HepG2 (cell line): ENCODE measurements around the gene SOCS1. TPM values are rescaled to one million over a fixed set of nuclear protein-coding genes. Genes with fewer than 3 reads are reported as not detected.
A peak's percentile ranks its signal among the peaks of the same experiment; 100 is the strongest.

Source experiments
- DZIP1 ChIP-seq: sonication (generic); formaldehyde crosslinking; IDR thresholded peaks from 2 replicates; pipeline ENCODE4 v1.5.0; 2020; ENCODE audit warnings: mild to moderate bottlenecking, missing genetic modification reagents
- ELF3 ChIP-seq: IDR thresholded peaks from 2 replicates; pipeline ENCODE4 v1.6.1; 2016; ENCODE audit warnings: missing genetic modification reagents, missing compliant biosample characterization
- GLI4 ChIP-seq: sonication (generic); formaldehyde crosslinking; IDR thresholded peaks from 2 replicates; pipeline ENCODE4 v1.5.1; 2020; ENCODE audit warnings: missing genetic modification reagents, mild to moderate bottlenecking, moderate library complexity, borderline replicate concordance
- KLF12 ChIP-seq: sonication (generic); formaldehyde crosslinking; IDR thresholded peaks from 2 replicates; pipeline ENCODE4 v1.4.0; 2020; ENCODE audit warnings: missing genetic modification reagents, borderline replicate concordance
- MATR3 ChIP-seq: sonication (generic); formaldehyde crosslinking; IDR thresholded peaks from 2 replicates; pipeline ENCODE4 v1.4.0; 2020; ENCODE audit warnings: missing genetic modification reagents
- MLX ChIP-seq: IDR thresholded peaks from 2 replicates; pipeline ENCODE4 v1.6.1; 2016
- PBX3 ChIP-seq: sonication (generic); formaldehyde crosslinking; IDR thresholded peaks from 2 replicates; pipeline ENCODE4 v1.8.1; 2023; ENCODE audit warnings: missing genetic modification reagents, inconsistent platforms, borderline replicate concordance
- PRMT3 ChIP-seq: sonication (generic); formaldehyde crosslinking; IDR thresholded peaks from 2 replicates; pipeline ENCODE4 v1.8.1; 2022; ENCODE audit warnings: low read depth, mild to moderate bottlenecking, moderate library complexity, missing genetic modification reagents, borderline replicate concordance
- RBFOX2 ChIP-seq: fragments of 200-400 bp; formaldehyde crosslinking; IDR thresholded peaks from 2 replicates; pipeline ENCODE4 v1.6.1; 2017; ENCODE audit warnings: low read depth, mild to moderate bottlenecking, low read length
- REXO4 ChIP-seq: sonication (generic); formaldehyde crosslinking; IDR thresholded peaks from 2 replicates; pipeline ENCODE4 v1.8.0; 2022; ENCODE audit warnings: missing genetic modification reagents, mild to moderate bottlenecking, borderline replicate concordance
- SMC3 ChIP-seq: IDR thresholded peaks from 2 replicates; pipeline ENCODE4 v1.6.1; 2011; ENCODE audit warnings: low read length, improper control_type of control experiment
- SNAPC2 ChIP-seq: sonication (generic); formaldehyde crosslinking; IDR thresholded peaks from 2 replicates; pipeline ENCODE4 v1.8.1; 2022; ENCODE audit warnings: mild to moderate bottlenecking, missing genetic modification reagents
- SNRNP70 ChIP-seq: fragments of 200-400 bp; formaldehyde crosslinking; IDR thresholded peaks from 2 replicates; pipeline ENCODE4 v1.6.1; 2017; ENCODE audit warnings: mild to moderate bottlenecking, low read depth, low read length, moderate library complexity
- SRSF1 ChIP-seq: fragments of 200-400 bp; formaldehyde crosslinking; optimal IDR thresholded peaks from 2 replicates; pipeline ENCODE3; 2017; ENCODE audit warnings: mild to moderate bottlenecking, low read depth, low read length, moderate library complexity
- ZNF12 ChIP-seq: sonication (generic); formaldehyde crosslinking; IDR thresholded peaks from 2 replicates; pipeline ENCODE4 v1.5.0; 2020; ENCODE audit warnings: missing genetic modification reagents
- ZNF780A ChIP-seq: sonication (generic); formaldehyde crosslinking; IDR thresholded peaks from 2 replicates; pipeline ENCODE4 v1.8.0; 2022; ENCODE audit warnings: mild to moderate bottlenecking, missing genetic modification reagents, moderate library complexity
- ZSCAN9 ChIP-seq: IDR thresholded peaks from 2 replicates; pipeline ENCODE4 v1.6.1; 2016; ENCODE audit warnings: borderline replicate concordance
- polyA plus RNA-seq, 8 experiments: library from polyadenylated mRNA; depleted of rRNA in 3 of 8; stranded (reverse) in 7 of 8; unstranded in 1 of 8; fragments of >200 nt; fragmentation: Illumina TruSeq in 4 of 8; extraction: Trizol in 4 of 8; gene quantifications; 2 replicates each; pipeline versions ENCODE4 v1.2.1 to v1.2.3, GENCODE V29; 2011 to 2016; ENCODE audit warnings: low read depth in 4 of 8, missing spikeins in 1 of 8, mixed read lengths in 1 of 8; ENCODE audit not compliant: insufficient read depth in 1 of 8
- total RNA-seq, 5 experiments: library from RNA; depleted of rRNA; stranded (reverse); fragments of >200 nt; fragmentation: Illumina TruSeq; extraction: Trizol; gene quantifications; 2 replicates each; pipeline ENCODE4 v1.2.3, GENCODE V29; 2016; ENCODE audit warnings: low read depth in 1 of 5

Gene SOCS1
- total and polyA plus RNA-seq, 2 of the 13 experiments (the other 11 are each of a cell fraction or from before 2014, with no cell fraction given), result 5.3 to 6.3 TPM

- TF ChIP-seq GLI4 (CRISPR knock-in tag) (peak; percentile 15; the same call in 1 of the 2 replicates), DZIP1 (CRISPR knock-in tag) (peak; percentile 26; the same call in 1 of the 2 replicates), RBFOX2 (no peak), SMC3 (no peak; the same call in 1 of the 2 replicates), MLX (CRISPR knock-in tag) (no peak), ELF3 (CRISPR knock-in tag) (peak; percentile 6), SNRNP70 (no peak), SNAPC2 (CRISPR knock-in tag) (no peak), ZNF12 (CRISPR knock-in tag) (no peak), PRMT3 (CRISPR knock-in tag) (no peak; the same call in 1 of the 2 replicates), ZSCAN9 (CRISPR knock-in tag) (no peak; the same call in 1 of the 2 replicates), REXO4 (CRISPR knock-in tag) (no peak), ZNF780A (no peak), PBX3 (CRISPR knock-in tag) (no peak), KLF12 (no peak), MATR3 (no peak), SRSF1 (no peak)
Measured at GRCh38 chr16:11258553-11259492, 2.8 kb upstream of the SOCS1 start (continued).
